ENCODE results near the gene ANKRD49.

ANKRD49 gene

GRCh38 chr11:94544646-94545263 is 51.0 kb downstream of the ANKRD49 start:
- POLR2A ChIA-PET = no interaction called here

GRCh38 chr11:94545264-94546161 is 51.7 kb downstream of the ANKRD49 start:
- TF ChIP-seq CTCF (IDR thresholded peaks at IDR 0.05; ENCODE audit: control extremely low read depth, extremely low read depth, low read depth, missing control alignments) = no peak
- no peak for DNase-seq (ENCODE audit: extremely low spot score)
- POLR2A ChIA-PET = no interaction called here
- CTCF ChIA-PET = interaction anchor here (1.6 kb wide), 1 partner anchor 29 kb away, joined by 4 read pairs; no protein-coding TSS in a partner anchor

More at GRCh38 chr11:94544646-94545263, 51.0 kb downstream of the ANKRD49 start:
- no peak for TF ChIP-seq CTCF (IDR thresholded peaks at IDR 0.05; ENCODE audit: control extremely low read depth, extremely low read depth, low read depth, missing control alignments)
- DNase-seq (ENCODE audit: extremely low spot score) = no peak
- CTCF ChIA-PET = interaction anchor here (0.9 to 1.6 kb wide), 3 partner anchors 11 to 52 kb away, joined by 3 to 4 read pairs (median 3); no protein-coding TSS in a partner anchor

GRCh38 chr11:94546162-94546470 is 52.3 kb downstream of the ANKRD49 start:
- ChIA-PET CTCF (no interaction called here), POLR2A (no interaction called here)
- no peak for TF ChIP-seq CTCF (IDR thresholded peaks at IDR 0.05; ENCODE audit: control extremely low read depth, extremely low read depth, low read depth, missing control alignments)

GRCh38 chr11:94546886-94547285 is 53.1 kb downstream of the ANKRD49 start:
- DNase-seq (ENCODE audit: extremely low spot score) = no peak
- CTCF ChIA-PET = interaction anchor here (0.9 to 1.5 kb wide), 7 partner anchors 10 to 52 kb away, joined by 3 to 4 read pairs (median 4); no protein-coding TSS in a partner anchor
- POLR2A ChIA-PET = no interaction called here
- TF ChIP-seq CTCF (IDR thresholded peaks at IDR 0.05; ENCODE audit: control extremely low read depth, extremely low read depth, low read depth, missing control alignments) = no peak

More at GRCh38 chr11:94546162-94546470, 52.3 kb downstream of the ANKRD49 start:
- no peak for DNase-seq (ENCODE audit: extremely low spot score)

GRCh38 chr11:94549146-94549545 is 55.4 kb downstream of the ANKRD49 start:
- DNase-seq (ENCODE audit: extremely low spot score) = no peak
- ChIA-PET CTCF (interaction anchor here (1.6 kb wide), 1 partner anchor 10 kb away, joined by 3 read pairs; no protein-coding TSS in a partner anchor), POLR2A (no interaction called here)
- no peak for TF ChIP-seq CTCF (IDR thresholded peaks at IDR 0.05; ENCODE audit: control extremely low read depth, extremely low read depth, low read depth, missing control alignments)
